Caco-2 (cell line): ENCODE data around the gene HPCA. TPM values are rescaled to one million over a fixed set of nuclear protein-coding genes. Genes with fewer than 3 reads are reported as not detected.

Experiments
- BruUV-seq: library from RNA; stranded (reverse); fragments of 400-500 nt; replicated peaks from 2 replicates; lab custom pipeline; 2021; lab: Mats Ljungman, UMichigan
- CTCF ChIA-PET: fragments of 300-600 bp; sonication (Branson Sonifier 250); formaldehyde crosslinking; loops from one replicate; lab custom pipeline; 2022; ENCODE audit warnings: antibody characterized with exemption; lab: Charles Lee
- POLR2A ChIA-PET: fragments of 300-600 bp; sonication (Branson Sonifier 250); formaldehyde crosslinking; loops from one replicate; lab custom pipeline; 2022; ENCODE audit warnings: antibody characterized with exemption; lab: Charles Lee
- DNase-seq, 2 experiments: peaks; one replicate each; pipeline versions ENCODE4 v3.0.0 to v3.0.0-alpha.2; 2020 to 2022
- H3K27me3 ChIP-seq: replicated peaks from 2 replicates; pipeline ENCODE4 v1.6.0; 2011; ENCODE audit warnings: low read length; ENCODE audit not compliant: control insufficient read depth, insufficient read depth
- H3K36me3 ChIP-seq: 2 replicates; pipeline ENCODE4 v1.5.1; 2011; ENCODE audit warnings: low read length; ENCODE audit not compliant: control insufficient read depth, insufficient read depth
- H3K4me1 ChIP-seq: fragments of 250-450 bp; sonication (Bioruptor Pico); 2 replicates; pipeline ENCODE4 v1.5.1; 2020; ENCODE audit warnings: mild to moderate bottlenecking
- H3K4me3 ChIP-seq: 2 replicates; pipeline ENCODE4 v1.5.1; 2011; ENCODE audit warnings: low read depth, mild to moderate bottlenecking, control low read depth, low read length
- H3K9me3 ChIP-seq: fragments of 250-450 bp; sonication (Bioruptor Pico); 2 replicates; pipeline ENCODE4 v1.5.1; 2020; ENCODE audit warnings: mild to moderate bottlenecking, moderate library complexity
- H3K27ac Mint-ChIP-seq: one replicate; pipeline ENCODE4 v1.8.0; 2022; ENCODE audit warnings: mixed read lengths; ENCODE audit not compliant: unreplicated experiment
- H3K27me3 Mint-ChIP-seq: one replicate; pipeline ENCODE4 v1.8.0; 2022; ENCODE audit warnings: mixed read lengths; ENCODE audit not compliant: insufficient read depth, unreplicated experiment
- H3K36me3 Mint-ChIP-seq: one replicate; pipeline ENCODE4 v1.8.0; 2022; ENCODE audit warnings: mild to moderate bottlenecking, mixed read lengths; ENCODE audit not compliant: insufficient read depth, unreplicated experiment
- H3K4me1 Mint-ChIP-seq: one replicate; pipeline ENCODE4 v1.8.0; 2022; ENCODE audit warnings: low read depth, mixed read lengths; ENCODE audit not compliant: unreplicated experiment
- H3K4me3 Mint-ChIP-seq: one replicate; pipeline ENCODE4 v1.8.0; 2022; ENCODE audit warnings: mild to moderate bottlenecking, moderate library complexity, mixed read lengths; ENCODE audit not compliant: unreplicated experiment
- H3K9me3 Mint-ChIP-seq: one replicate; pipeline ENCODE4 v1.8.0; 2022; ENCODE audit warnings: mixed read lengths; ENCODE audit not compliant: unreplicated experiment
- intact Hi-C: fragments of 100-400 bp; cut with micrococcal nuclease; formaldehyde crosslinking; loops from one replicate; pipeline ENCODE4 v1.10.0; 2022; ENCODE audit not compliant: unreplicated experiment
- total RNA-seq: library from RNA; stranded (reverse); gene quantifications from 2 replicates; pipeline ENCODE4 v1.2.3, GENCODE V29; 2022
- TF ChIP-seq, protein P1 (sequence below), 2 experiments: fragments of 200-600 bp in 1 of 2; IDR thresholded peaks; 1 replicate in 1 of 2; 2 replicates in 1 of 2; pipeline versions ENCODE4 v1.5.1 to v1.8.0; 2011 to 2022; ENCODE audit warnings: antibody characterized with exemption in 1 of 2, control low read depth in 1 of 2, inconsistent platforms in 1 of 2, low read depth in 1 of 2, low read length in 1 of 2, mild to moderate bottlenecking in 1 of 2, moderate library complexity in 1 of 2; ENCODE audit not compliant: insufficient read depth in 1 of 2, severe bottlenecking in 1 of 2, unreplicated experiment in 1 of 2

Gene HPCA
- total RNA-seq, 1 experiment from 2014 or later = not detected

- no peaks in the 10 kb centered on the region for H3K9me3 ChIP-seq
- Mint-ChIP-seq H3K36me3 (peaks cover 3% of the 10 kb centered on the region), H3K27me3 (no peaks in the 10 kb centered on the region), H3K9me3 (no peaks in the 10 kb centered on the region), H3K4me3 (no peak overlapping the region), H3K27ac (no peak overlapping the region), H3K4me1 (no peaks in the 10 kb centered on the region)
- H3K4me1 ChIP-seq = no peaks in the 10 kb centered on the region
- TF ChIP-seq, protein P1, sequence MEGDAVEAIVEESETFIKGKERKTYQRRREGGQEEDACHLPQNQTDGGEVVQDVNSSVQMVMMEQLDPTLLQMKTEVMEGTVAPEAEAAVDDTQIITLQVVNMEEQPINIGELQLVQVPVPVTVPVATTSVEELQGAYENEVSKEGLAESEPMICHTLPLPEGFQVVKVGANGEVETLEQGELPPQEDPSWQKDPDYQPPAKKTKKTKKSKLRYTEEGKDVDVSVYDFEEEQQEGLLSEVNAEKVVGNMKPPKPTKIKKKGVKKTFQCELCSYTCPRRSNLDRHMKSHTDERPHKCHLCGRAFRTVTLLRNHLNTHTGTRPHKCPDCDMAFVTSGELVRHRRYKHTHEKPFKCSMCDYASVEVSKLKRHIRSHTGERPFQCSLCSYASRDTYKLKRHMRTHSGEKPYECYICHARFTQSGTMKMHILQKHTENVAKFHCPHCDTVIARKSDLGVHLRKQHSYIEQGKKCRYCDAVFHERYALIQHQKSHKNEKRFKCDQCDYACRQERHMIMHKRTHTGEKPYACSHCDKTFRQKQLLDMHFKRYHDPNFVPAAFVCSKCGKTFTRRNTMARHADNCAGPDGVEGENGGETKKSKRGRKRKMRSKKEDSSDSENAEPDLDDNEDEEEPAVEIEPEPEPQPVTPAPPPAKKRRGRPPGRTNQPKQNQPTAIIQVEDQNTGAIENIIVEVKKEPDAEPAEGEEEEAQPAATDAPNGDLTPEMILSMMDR (IDR thresholded peaks at IDR 0.05; ENCODE audit: insufficient read depth in 1 of 2, low read depth in 1 of 2, low read length in 1 of 2, severe bottlenecking in 1 of 2, unreplicated experiment in 1 of 2) = no peak
- H3K36me3 ChIP-seq = no peaks in the 10 kb centered on the region
- H3K27me3 ChIP-seq = no peaks in the 10 kb centered on the region
- ChIA-PET CTCF (interaction anchor here (0.6 kb wide), 1 partner anchor 19 kb away, joined by 4 read pairs; no protein-coding TSS in a partner anchor), POLR2A (no interaction called here)
- DNase-seq = no peak
- intact Hi-C loops = no loop called here
- no peak overlapping the region for H3K4me3 ChIP-seq
- BruUV-seq = no TSS peak
These were observed 26.4 kb upstream of the HPCA start for GRCh38 chr1:32859915-32860314.

DNA sequence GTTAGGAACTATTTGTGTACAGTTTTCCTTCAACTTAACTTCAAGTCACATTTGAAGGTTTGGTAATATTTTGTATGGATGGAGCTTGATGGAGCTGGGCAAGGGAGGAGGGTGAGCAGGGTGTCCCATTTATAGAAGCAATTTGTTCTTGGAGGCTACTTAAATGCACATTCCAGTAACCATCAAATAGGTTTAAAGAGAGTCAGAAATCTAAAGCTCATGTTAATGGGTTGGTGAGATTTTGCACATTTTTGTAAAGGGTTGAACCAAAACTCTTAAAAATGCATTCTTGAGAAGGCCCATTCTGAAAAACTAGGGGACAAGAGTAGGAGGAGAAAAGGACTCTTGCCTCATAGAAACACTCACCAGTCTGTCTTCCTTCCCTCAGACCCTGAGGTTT, 25.7 kb upstream of the HPCA start:
- H3K36me3 ChIP-seq = no peaks in the 10 kb centered on the region
- no peaks in the 10 kb centered on the region for H3K4me1 Mint-ChIP-seq
- CTCF ChIA-PET = interaction anchor here (0.6 kb wide), 1 partner anchor 18 kb away, joined by 4 read pairs; no protein-coding TSS in a partner anchor

DNA sequence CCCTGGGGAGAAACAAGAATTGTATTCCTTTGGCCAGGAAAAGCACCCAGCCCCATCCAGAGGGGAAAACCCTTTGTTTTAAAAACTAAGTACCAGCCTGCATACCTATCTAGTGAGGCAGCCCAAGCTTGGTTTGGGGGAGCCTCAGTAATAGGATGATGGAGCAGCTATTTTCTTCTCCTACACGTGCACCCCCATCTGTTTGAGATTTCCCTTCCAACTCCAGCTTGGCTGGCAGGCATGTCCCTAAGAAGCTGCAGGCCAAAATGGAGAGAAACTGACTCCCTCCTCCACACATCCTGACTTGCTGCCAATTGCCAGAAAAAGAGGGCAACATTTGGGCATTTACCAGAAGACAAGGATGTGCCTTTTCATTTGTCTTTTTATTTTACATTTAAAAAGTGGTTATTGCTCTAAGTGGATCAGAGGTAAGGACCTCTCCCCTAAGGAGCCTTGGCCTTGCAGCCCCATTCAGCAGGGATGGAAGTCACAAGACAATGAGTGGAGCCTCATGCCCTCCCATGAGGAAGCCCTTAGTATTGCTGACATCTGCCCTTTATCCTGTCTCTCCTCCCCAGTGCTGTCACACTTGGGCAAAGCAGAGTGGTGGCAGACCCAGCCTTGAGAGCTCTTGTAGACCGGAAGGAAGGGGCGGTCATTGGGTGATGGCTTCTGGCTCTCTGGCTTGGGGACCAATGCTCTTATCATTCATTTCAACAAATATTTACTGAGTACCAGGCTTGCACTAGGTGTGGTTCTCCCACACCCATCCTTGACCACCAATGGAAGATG, 24.2 kb upstream of the HPCA start:
- Histone ChIP-seq H3K27me3 (no peaks in the 10 kb centered on the region), H3K4me1 (no peaks in the 10 kb centered on the region), H3K4me3 (no peak overlapping the region), H3K36me3 (no peaks in the 10 kb centered on the region), H3K9me3 (no peaks in the 10 kb centered on the region)
- ChIA-PET POLR2A (no interaction called here), CTCF (interaction anchor here (0.6 to 0.7 kb wide), 2 partner anchors 10 to 718 kb away, joined by 3 to 6 read pairs; no protein-coding TSS in a partner anchor)
- TF ChIP-seq, protein P1 (IDR thresholded peaks at IDR 0.05; ENCODE audit: insufficient read depth in 1 of 2, low read depth in 1 of 2, low read length in 1 of 2, severe bottlenecking in 1 of 2, unreplicated experiment in 1 of 2) = no peak
- no peak for DNase-seq
- BruUV-seq = no TSS peak
- H3K27me3 Mint-ChIP-seq = no peaks in the 10 kb centered on the region
- peaks cover 5% of the 10 kb centered on the region for H3K36me3 Mint-ChIP-seq
- intact Hi-C loops = no loop called here
- H3K9me3 Mint-ChIP-seq = no peaks in the 10 kb centered on the region
- no peaks in the 10 kb centered on the region for H3K4me1 Mint-ChIP-seq
- no peak overlapping the region for H3K4me3 Mint-ChIP-seq
- no peak overlapping the region for H3K27ac Mint-ChIP-seq

More for the DNA sequence above, 25.7 kb upstream of the HPCA start:
- Histone ChIP-seq H3K9me3 (no peaks in the 10 kb centered on the region), H3K27me3 (no peaks in the 10 kb centered on the region), H3K4me1 (no peaks in the 10 kb centered on the region), H3K4me3 (no peak overlapping the region)
- no peaks in the 10 kb centered on the region for H3K27me3 Mint-ChIP-seq
- H3K4me3 Mint-ChIP-seq = no peak overlapping the region
- no peak for DNase-seq
- no peaks in the 10 kb centered on the region for H3K9me3 Mint-ChIP-seq
- H3K27ac Mint-ChIP-seq = no peak overlapping the region
- POLR2A ChIA-PET = no interaction called here
- peaks cover 5% of the 10 kb centered on the region for H3K36me3 Mint-ChIP-seq
- TF ChIP-seq, protein P1 (IDR thresholded peaks at IDR 0.05; ENCODE audit: insufficient read depth in 1 of 2, low read depth in 1 of 2, low read length in 1 of 2, severe bottlenecking in 1 of 2, unreplicated experiment in 1 of 2) = no peak
- no TSS peak for BruUV-seq
- intact Hi-C loops = no loop called here
